Activated effector memory CD4-positive, alpha-beta T cell treated with Interleukin-2 at 50 U/mL for 16 hours (primary cell): ENCODE data around the gene FCF1.
"Not testable (repeated sequence)": the region's sequence is repeated elsewhere in the genome, so short reads cannot be mapped to it uniquely, and the experiment has no call there.

Source experiments
- DNase-seq: peaks from one replicate; pipeline ENCODE4 v3.0.0-alpha.2; 2020

FCF1 gene

DNA sequence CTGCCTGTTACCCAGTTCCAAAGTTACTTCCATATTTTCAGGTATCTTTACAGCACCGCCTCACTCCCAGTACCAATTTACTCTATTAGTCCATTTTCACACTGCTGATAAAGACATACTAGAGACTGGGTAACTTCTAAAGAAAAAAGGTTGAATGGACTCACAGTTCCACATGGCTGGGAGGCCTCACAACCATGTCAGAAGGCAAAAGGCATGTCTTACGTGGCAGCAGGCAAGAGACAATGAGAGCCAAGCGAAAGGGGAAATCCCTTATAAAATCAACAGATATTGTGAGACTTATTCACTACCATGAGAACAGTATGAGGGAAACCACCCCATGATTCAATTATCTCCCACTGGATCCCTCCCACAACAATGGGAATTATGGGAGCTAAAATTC lies 9.9 kb upstream of the FCF1 start:
- DNase-seq: no peak

DNA sequence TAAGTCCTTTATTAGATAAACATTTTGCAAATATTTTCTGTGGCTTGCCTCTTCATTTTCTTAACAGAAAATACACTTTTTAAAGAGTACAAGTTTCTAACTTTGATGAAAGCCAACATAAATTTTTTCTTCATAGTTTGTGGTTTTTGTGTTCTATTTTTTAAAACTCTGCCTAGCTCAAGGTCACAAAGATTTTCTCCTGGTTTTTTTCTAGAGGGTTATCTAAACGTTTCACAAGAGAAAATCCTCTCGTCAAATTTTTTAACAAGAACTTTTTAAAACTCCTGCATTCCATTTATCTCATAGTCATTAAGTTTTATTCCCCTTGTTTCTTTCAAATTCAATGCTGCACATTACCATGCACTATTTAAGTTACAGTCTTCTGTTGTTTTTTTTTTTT lies 8.3 kb upstream of the FCF1 start:
- DNase-seq: no peak

DNA sequence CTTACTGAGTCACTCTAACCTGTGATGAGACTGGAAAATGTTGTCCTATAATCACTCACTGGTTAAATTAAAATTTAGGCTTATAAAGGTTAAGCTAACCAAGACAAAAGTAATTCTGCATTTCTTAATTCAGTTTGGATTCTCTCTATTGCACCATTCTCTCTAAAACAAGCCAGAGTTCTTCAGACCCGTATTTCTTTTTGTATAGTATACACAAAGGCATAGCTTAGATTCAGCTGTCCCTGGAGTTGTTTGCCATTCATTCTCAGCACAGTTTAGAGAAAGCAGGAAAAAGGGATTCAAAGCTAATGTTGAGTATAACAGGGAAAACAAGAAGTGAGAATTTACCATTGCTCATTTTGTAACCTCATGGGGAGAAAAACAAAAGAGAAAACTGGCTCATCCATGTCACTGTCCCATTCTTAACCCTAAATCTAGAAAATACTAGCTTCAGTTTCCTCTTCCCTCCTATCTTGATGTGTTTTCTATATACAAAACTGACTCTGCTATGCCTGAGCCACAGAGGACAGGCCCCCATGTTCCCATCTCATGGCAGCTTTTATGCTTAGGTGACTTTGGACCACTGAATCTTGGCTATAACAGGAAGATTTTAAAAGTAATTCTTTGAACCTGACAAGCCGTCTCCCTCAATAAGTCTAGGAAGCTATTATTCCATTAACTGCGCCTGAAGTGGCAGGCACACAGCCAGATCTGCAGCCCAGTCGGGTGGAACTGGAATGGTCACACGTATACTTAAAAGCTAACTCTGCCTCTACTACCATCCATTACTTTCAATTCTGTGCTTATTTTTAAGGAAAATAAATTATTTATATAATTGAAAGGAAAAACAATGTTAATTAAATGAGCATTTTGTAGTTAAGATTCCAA lies 7.1 kb upstream of the FCF1 start:
- no peak for DNase-seq

DNA sequence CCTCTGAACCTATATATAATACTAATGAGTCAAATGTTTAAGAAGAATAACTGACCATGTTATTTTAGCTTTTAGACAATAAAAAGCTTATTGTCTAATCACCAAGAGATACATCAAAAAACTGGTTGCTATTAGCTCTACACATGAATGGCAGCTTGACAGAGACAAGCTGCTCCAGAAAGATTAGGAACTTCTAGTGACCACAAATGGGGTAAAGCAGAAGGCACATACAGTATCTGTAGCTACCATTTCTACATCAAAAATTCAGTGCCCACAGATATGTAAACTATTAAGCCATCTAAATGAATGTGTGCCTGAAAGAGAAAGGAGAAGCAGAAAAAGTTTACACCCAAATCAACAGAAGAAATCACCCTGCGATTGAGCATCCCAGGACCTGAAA lies 2.5 kb upstream of the FCF1 start:
- no peak for DNase-seq

DNA sequence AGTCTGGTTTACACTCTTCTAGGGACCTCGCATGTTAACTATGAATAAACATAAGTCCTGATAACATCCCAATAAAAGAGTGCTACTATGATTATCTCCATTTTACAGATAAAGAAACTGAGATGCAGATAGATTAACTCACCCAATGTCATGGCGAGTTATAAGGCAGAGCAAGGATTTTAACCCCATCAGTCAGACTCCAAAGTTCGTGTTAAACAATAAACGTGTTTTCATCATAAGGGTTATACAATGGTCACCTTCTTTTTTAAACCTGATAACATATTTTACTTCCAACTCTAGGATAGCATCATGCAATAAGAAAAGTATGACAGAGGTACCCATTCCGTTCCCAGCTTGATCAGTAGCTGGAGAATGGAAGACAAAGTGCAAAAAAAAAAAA lies 1.3 kb upstream of the FCF1 start:
- no peak for DNase-seq

DNA sequence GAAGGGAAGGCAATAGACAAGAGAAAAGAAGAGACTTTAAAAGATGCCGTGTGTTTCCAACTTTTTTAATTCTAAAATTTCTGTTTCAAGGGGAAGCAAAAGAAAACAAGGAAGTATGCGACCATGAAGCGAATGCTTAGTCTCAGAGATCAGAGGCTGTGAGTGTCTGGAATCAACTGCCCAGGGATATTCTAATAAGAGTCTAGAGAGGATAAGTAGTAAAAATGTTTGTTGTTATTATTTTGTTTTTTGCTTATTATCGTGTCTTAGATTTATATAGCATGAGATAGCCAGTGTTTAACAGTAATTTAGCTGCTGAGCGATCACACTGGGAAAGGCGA lies 421 bp downstream of the FCF1 start:
- no peak for DNase-seq

DNA sequence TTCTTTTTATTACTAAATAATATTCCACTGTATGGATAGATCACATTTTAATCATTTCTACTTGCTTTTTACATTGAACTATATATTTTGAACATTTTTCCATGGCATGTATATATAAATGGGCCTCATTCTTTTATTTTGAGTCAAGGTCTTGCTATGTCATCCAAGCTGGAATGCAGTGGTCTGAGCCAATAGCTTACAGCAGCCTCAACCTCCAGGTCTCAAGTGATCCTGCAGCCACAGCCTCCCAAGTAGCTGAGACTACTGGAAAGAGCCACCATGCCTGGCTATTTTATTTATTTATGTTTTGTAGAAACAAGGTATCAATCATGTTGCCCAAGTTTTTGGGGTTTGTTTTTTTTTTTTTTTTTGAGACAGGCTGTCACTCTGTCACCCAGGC lies 7.6 kb downstream of the FCF1 start:
- no peak for DNase-seq

DNA sequence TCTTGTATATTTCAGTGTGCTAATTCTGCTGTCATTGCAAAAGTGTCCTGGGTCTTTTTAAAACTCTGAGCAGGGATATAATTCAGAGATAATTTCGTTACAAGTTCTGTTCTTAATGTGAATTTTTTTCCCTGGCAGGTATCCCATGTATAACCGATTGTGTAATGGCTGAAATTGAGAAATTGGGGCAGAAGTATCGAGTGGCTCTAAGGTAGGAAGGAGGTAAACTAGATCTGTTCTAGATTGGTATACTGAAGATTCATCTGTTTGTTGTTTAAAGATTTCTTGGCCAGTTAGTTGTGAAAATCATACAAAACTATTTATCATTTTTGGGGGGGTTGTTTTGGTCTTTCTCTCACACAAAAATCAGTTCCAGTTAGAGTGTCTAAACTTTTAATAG lies 10.2 kb downstream of the FCF1 start:
- no peak for DNase-seq

DNA sequence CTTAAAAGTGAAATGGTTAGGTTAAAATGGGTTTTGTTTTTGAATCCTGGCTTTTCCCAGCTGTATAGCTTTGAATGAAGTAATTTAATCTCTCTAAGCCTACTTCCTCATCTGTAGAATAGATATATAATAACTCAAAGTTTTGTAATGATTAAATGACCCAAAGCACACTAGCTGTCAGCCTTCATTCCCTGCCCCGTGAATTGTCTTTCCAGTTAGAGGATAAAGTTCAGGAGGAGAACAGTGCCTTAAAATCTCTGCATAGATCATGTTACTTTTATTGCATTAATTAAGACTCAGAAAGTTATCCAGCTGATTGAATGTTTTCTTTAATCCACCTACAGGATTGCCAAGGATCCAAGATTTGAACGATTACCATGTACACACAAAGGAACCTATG lies 19.4 kb downstream of the FCF1 start:
- no peak for DNase-seq

DNA sequence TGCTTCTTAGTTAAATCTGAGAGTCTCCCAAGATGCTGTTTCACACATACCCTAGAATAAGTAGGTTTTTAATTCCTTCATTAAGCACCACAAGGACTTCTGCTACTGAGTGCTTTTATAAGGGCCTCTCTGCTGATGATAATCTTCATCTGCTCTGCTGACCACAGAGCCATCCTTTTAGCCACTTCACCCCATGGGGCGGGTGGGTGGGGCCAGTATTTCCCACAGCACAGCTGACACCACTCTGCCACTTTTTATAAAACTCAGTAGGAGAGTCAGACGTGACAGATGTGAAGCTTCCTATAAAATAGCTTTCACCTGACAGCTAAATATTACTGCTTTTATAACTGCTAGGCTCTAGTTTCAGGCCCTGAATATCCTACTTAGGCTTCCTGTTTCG lies 20.3 kb downstream of the FCF1 start:
- DNase-seq: no peak

DNA sequence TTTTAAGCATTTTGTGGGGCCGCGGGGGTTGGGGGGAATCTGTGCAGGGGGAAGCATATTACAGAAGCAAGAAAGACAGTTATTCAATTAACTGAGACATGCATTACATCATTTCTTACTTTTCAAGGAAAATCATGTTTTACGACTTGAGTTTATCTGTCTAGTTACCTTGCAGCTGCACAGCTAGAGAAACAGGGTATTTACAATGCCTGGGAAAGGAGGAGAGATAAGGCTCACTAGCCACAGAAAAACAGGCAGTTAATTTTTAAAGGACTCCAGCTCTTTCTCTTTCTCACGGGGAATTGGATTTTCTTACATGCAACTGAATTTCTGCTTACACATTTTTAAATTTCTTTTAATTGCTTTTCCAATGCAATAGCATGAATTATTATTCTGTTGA lies 22.2 kb downstream of the FCF1 start:
- DNase-seq: no peak

DNA sequence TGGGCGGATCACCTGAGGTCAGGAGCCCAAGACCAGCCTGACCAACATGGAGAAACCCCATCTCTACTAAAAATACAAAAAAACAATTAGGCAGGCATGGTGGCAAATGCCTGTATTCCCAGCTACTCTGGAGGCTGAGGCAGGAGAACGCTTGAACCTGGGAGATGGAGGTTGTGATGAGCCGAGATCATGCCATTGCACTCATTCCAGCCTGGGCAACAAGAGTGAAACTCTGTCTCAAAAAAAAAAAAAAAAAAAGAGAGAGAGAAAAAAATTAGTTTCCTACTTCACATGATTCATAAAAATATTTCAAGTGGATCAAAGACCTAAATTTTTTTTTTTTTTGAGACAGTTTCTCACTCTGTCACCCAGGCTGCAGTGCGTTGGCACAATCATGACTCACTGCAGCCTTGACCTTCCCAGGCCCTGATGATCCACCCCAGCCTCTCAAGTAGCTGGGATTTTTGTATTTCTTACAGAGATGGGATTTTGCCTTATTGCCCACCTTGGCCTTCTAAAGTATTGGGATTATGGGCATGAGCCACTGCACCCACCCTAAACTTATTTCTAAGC lies 24.9 kb downstream of the FCF1 start:
- DNase-seq: no peak

DNA sequence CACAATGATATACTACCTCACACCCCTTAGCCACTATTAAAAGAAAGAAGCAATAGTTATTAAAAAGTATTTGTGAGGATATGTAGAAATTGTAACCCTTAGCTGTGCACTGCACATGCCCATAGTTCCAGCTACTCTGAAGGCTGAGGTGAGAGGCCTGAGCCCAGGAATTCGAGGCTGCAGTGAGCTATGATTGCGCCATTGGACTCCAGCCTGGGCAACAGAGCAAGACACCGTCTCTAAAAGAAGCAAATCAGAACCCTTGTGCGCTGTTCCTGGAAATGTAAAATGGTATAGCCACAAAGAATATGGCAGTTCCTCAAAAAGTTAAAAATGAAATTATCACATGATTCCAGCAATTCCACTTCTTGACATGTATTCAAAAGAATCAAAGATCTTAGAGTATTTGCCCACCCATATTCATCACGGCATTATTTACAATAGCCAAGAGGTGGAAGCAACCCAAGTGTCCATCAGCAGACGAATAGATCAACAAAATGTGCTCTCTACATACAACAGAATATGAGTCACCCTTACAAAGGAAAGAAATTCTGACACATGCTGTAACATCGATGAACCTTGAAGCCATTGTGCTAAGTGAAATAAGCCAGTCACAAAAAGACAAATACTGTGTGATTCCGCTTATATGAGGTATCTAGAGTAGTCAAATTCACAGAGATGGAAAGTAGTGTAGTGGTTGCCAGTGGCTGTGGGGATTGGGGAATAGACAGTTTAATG lies 26.5 kb downstream of the FCF1 start:
- DNase-seq: no peak

DNA sequence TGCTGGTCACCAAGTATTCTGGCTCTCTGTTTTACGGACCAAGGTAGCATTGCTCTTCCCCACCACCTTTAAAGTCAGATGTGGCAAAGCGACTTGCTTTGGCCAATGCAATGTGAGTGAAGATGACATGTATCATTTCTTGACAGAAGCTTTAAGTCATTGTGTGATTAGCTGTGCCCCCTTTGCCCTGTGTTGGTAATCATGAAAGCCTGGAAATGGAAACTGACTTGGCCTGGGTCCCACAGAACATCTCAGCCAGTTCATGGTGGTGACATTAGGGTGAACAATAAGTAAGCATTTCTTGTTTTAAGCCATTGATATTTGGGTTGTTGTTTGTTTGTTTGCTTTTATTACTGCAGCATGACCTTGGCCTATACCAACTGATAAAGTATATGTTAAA lies 34.3 kb downstream of the FCF1 start:
- DNase-seq: no peak

DNA sequence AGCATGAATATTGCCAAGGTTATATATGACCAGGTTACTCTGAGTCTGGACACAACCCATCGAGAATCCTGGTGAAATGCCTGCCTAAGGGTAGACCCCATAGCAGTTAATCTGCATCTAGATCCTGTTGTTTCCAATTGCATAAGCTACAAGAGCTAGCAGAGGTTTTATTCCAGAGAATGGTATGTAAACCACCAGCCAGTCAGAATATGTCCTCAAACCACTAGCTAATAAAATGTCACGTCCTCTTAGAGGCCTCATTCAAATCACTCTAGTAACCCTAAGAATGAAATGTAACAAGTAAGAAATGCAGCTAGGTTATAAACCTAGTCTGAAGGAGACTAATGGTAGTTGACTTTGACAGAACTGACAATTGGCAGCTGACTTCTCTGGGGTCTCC lies 41.2 kb downstream of the FCF1 start:
- no peak for DNase-seq

DNA sequence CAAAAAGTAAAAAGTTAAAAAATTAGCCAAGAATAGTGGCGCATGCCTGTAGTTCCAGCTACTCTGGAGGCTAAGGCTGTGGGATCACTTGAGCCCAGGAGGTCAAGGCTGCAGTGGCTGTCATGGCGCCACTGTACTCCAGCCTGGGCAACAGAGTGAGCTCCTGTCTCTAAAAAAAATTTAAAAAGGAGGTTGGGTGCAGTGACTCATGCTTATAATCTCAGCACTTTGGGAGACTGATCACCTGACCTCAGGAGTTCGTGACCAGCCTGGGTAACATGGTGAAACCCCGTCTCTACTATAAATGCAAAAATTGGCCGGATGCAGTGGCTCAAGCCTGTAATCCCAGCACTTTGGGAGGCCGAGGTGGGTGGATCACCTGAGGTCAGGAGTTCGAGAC lies 42.0 kb downstream of the FCF1 start:
- no peak for DNase-seq

DNA sequence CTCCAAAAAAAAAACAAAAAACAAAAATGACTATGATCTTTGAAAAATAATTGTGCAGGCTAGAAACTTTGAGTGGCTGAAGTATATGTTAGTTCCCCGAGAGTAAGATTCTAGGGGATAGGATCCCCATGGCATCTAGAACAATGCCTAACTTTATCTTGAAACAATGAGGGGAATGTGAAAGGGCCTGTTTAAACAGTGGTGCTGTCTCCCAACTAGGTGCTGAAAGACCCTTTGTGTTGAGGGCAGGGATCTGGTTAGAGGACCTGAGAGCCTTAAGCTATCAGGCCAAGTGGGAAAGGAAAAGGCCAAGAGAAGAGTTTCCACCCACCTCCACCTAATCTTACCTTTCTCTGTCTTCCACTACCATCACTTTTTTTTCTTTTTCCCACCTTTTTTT lies 43.4 kb downstream of the FCF1 start:
- no peak for DNase-seq

DNA sequence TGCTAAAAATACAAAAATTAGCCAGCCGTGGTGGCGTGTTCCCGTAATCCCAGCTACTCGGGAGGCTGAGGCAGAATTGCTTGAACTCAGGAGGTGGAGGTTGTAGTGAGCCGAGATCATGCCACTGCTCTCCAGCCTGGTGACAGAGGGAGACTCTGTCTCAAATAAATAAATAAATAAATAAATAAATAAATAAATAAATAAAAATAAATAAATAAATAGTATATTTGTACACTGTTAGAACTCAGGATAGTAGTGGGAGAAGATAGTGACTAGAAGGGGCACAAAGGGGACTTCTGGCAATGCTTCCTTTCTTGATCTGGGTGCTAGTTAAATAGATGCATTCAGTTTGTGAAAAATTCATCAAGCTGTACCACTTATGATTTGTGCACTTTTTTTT lies 45.6 kb downstream of the FCF1 start:
- DNase-seq: not testable (repeated sequence)

DNA sequence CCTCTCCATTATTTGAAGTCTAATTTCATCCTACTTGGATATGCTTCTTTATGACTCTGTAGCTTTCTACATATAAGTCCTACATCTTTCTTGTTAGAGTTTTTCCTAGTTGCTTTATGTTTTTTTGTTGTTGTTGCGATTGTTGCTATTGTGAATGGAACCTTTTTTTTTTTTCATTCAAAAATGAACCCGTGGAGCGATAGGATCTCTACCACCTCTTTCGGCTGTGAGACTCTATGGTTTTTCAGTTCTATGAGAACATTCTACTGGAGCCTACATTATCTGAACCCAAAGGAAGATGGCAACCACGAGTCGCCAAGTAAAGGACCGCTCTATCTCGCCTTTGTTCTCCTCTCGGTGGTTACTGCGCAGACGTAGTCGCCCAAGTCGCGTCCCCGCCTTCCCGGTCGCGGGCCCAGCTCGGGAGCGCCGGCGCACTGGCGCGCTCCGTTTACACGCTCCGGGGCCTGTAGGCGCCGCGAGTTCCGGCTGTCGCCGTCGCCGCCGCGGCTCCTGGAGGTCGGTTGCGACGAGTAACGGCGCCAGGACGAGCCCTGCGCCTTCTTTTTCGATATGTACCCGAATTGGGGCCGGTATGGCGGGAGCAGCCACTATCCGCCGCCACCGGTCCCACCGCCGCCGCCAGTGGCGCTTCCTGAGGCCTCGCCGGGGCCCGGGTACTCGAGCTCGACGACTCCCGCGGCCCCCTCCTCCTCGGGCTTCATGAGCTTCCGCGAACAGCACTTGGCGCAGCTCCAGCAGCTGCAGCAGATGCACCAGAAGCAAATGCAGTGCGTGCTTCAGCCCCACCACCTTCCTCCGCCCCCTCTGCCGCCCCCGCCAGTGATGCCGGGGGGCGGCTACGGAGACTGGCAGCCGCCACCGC lies 50.2 kb downstream of the FCF1 start, which contains the start of gene YLPM1:
TSS of gene YLPM1 (plus strand) at position 400 of the 886 bp plus-strand sequence. CDS start at position 574, 174 bp downstream.
- peak; percentile 92 for DNase-seq

DNA sequence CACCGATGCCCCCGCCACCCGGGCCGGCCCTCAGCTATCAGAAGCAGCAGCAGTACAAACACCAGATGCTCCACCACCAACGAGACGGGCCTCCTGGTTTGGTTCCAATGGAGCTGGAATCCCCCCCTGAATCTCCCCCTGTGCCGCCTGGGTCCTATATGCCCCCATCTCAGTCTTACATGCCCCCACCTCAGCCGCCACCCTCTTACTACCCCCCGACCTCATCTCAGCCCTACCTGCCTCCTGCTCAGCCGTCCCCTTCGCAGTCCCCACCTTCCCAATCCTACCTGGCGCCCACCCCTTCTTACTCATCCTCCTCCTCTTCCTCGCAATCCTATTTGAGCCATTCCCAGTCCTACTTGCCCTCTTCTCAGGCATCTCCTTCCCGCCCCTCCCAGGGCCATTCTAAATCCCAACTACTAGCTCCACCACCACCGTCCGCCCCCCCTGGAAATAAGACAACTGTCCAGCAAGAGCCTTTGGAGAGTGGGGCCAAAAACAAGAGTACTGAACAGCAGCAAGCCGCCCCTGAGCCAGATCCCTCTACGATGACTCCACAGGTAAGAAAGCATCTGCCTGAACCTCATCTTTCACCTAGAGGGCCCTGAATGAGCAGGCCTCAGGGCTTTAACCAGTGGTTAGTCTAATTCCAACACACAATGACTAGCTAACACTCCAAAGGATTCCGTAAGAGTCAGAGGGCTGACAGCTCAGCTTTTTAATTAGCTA lies 51.0 kb downstream of the FCF1 start:
- DNase-seq: no peak

DNA sequence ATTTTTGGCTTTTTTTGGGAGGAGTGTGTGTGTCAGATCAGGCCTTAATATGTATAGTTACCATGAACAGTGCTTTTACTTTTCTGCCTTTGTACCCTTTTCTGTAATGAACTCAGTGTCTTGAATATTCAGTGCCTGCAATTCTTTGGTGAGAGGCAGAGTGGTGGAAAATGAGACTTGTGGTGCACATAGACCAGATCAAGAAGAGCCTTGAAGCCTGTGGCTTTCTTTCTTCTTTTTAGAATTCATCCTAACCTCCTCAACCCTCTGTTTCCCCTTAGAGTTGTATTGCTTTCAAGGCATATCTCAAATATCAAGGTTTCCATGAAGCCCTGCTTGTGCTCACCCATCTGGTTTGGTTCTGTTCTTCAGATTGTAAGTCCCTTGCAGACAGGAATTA lies 52.8 kb downstream of the FCF1 start:
- DNase-seq: no peak

DNA sequence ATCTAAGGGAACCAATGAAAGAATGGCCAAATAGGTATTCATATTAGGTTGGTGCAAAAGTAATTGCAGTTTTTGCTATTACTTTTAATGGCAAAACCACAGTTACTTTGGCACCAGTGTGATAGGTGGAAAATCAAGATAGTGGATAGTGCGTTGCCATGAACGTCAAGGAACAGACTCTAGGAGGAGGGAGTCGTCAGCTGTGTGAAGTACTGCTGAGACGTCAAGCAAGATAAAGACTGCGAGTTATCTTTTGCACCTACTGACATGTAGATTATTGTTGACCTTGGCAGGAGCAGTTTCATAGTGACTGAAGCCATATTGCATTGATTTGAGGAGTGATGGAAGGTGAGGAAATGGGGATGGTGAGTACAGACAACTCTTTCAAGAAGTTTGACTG lies 58.5 kb downstream of the FCF1 start:
- no peak for DNase-seq
